Sigmoid colon (tissue), 7 donors: Measurements from ENCODE around the gene ALKBH2. TPM values are rescaled to one million over a fixed set of nuclear protein-coding genes. Genes with fewer than 3 reads are reported as not detected.

Source experiments
- DNase-seq: peaks from one replicate; pipeline ENCODE4 v3.0.0-alpha.2; 2019
- H3K27ac ChIP-seq, 4 donors: fragments of 200-600 bp; sonication (generic); one replicate each; pipeline ENCODE4 v1.5.1; 2016 to 2019; ENCODE audit warnings: mild to moderate bottlenecking in 1 of 4
- H3K27me3 ChIP-seq, 3 donors: fragments of 200-600 bp; sonication (generic); one replicate each; pipeline ENCODE4 v1.5.1; 2019; ENCODE audit warnings: mild to moderate bottlenecking in 1 of 3
- H3K36me3 ChIP-seq, 4 donors: fragments of 200-600 bp; sonication (generic); one replicate each; pipeline ENCODE4 v1.5.1; 2016 to 2019
- H3K4me1 ChIP-seq, 4 donors: fragments of 200-600 bp; sonication (generic); one replicate each; pipeline ENCODE4 v1.5.1; 2017 to 2019
- H3K4me3 ChIP-seq, 4 donors: fragments of 200-600 bp; sonication (generic); one replicate each; pipeline ENCODE4 v1.5.1; 2017 to 2019; ENCODE audit warnings: mild to moderate bottlenecking in 2 of 4, moderate library complexity in 1 of 4
- H3K9me3 ChIP-seq, 4 donors: fragments of 200-600 bp in 3 of 4; sonication (generic) in 3 of 4; one replicate each; pipeline versions ENCODE4 v1.5.1 to v1.6.1; 2013 to 2019
- EP300 ChIP-seq, 4 donors: sonication (generic); formaldehyde crosslinking; IDR thresholded peaks; one replicate each; pipeline ENCODE4 v1.6.1; 2017; ENCODE audit warnings: antibody characterized with exemption in 4 of 4
- POLR2A ChIP-seq, 2 donors: fragments of 450-650 bp; IDR thresholded peaks; one replicate each; pipeline ENCODE4 v1.6.1; 2016; ENCODE audit warnings: antibody characterized with exemption in 2 of 2, mild to moderate bottlenecking in 2 of 2, moderate library complexity in 2 of 2
- POLR2AphosphoS5 ChIP-seq, 4 donors: sonication (generic); formaldehyde crosslinking; IDR thresholded peaks; one replicate each; pipeline ENCODE4 v1.6.1; 2017; ENCODE audit warnings: antibody characterized with exemption in 4 of 4
- WGBS, 2 donors: extraction: QIAGEN DNeasy Blood & Tissue Kit; methylation state at CpG; one replicate each; pipeline ENCODE4 v1.1.7; 2013; 5-methylcytosine and 5-hydroxymethylcytosine counted together
- intact Hi-C: fragments of 100-400 bp; cut with DNase I; formaldehyde crosslinking; loops from one replicate; pipeline ENCODE4 v1.15.1; 2023
- polyA plus RNA-seq, 3 donors: library from polyadenylated mRNA; stranded (reverse); fragments of 200-250 nt; gene quantifications; one replicate each; pipeline ENCODE4 v1.2.3, GENCODE V29; 2013
- total RNA-seq, 4 donors: library from RNA; depleted of rRNA; stranded (reverse); fragments of >200 nt; gene quantifications; one replicate each; pipeline ENCODE4 v1.1.0, GENCODE V29; 2016
- TF ChIP-seq, protein P1 (sequence below), 4 experiments: fragments of 450-650 bp in 3 of 4; fragments of 200-600 bp in 1 of 4; IDR thresholded peaks; one replicate each; pipeline ENCODE4 v1.5.1; 2016 to 2019; ENCODE audit warnings: antibody characterized with exemption in 4 of 4, mild to moderate bottlenecking in 3 of 4, moderate library complexity in 2 of 4
- donor health status: healthy with polysubstance abuse.
- donor health status: Bipolar disorder and iron deficiency.
- donor health status: healthy.

Gene ALKBH2
- total and polyA plus RNA-seq, 7 donors = 5.3 to 29.3 (median 15.5) TPM

- Histone ChIP-seq H3K27me3 (no peaks in the 10 kb centered on the region), H3K9me3 (no peaks in the 10 kb centered on the region), H3K36me3 (peaks cover 0 to 20% (median 0%) of the 10 kb centered on the region in 4 donors), H3K4me1 (peaks cover 0 to 77% (median 67%) of the 10 kb centered on the region in 4 donors), H3K4me3 (peak overlapping the region in 2 of 4 donors; percentile 8 to 15), H3K27ac (peak overlapping the region; percentile 91 to 94 (median 92))
- TF ChIP-seq, protein P1, sequence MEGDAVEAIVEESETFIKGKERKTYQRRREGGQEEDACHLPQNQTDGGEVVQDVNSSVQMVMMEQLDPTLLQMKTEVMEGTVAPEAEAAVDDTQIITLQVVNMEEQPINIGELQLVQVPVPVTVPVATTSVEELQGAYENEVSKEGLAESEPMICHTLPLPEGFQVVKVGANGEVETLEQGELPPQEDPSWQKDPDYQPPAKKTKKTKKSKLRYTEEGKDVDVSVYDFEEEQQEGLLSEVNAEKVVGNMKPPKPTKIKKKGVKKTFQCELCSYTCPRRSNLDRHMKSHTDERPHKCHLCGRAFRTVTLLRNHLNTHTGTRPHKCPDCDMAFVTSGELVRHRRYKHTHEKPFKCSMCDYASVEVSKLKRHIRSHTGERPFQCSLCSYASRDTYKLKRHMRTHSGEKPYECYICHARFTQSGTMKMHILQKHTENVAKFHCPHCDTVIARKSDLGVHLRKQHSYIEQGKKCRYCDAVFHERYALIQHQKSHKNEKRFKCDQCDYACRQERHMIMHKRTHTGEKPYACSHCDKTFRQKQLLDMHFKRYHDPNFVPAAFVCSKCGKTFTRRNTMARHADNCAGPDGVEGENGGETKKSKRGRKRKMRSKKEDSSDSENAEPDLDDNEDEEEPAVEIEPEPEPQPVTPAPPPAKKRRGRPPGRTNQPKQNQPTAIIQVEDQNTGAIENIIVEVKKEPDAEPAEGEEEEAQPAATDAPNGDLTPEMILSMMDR (IDR thresholded peaks at IDR 0.05) = no peak
- no peak for TF ChIP-seq POLR2A (IDR thresholded peaks at IDR 0.05)
- TF ChIP-seq POLR2AphosphoS5 (IDR thresholded peaks at IDR 0.05) = peak in 3 of 4 donors; percentile 10 to 78 (median 50)
- peak in 3 of 4 donors; percentile 25 to 77 (median 41) for TF ChIP-seq EP300 (IDR thresholded peaks at IDR 0.05)
- intact Hi-C loops = loop anchor here (5.0 kb wide), 1 partner anchor 349 kb away; no protein-coding TSS in a partner anchor
- DNase-seq = peak; percentile 74
- 52 to 76% methylated on average over 11 of the region's 11 CpGs for WGBS, 2 donors
Measured at GRCh38 chr12:109112720-109113465, 19.6 kb upstream of the ALKBH2 start.

DNA sequence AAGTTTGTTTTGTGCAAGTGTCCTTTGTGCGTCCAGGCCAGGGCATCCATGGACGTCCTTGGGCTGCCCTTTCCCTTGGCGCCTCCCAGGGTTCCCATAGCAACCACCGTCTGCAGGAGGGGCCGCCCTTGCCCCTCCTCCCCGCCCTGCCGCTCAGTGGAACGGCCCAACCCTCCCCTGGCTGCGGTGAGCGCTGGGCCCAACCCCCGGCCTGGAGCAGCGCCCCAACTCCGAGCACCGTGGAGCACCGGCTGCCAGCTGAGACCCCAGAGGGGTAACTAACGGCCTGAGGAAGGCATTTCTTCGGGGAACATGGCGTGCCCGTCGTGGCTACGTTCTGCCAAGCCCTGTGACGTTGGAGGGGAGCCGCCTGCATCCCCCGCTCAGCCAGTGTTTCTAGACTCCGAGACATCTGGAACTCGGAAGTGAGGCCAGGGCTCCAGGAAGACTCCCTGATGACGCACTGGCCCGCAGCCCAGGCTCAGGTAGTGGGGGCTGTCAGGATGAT lies 17.8 kb upstream of the ALKBH2 start:
- Histone ChIP-seq H3K4me1 (peaks cover 0 to 58% (median 50%) of the 10 kb centered on the region in 4 donors), H3K9me3 (no peaks in the 10 kb centered on the region), H3K27ac (peak overlapping the region; percentile 91 to 94 (median 92)), H3K27me3 (no peaks in the 10 kb centered on the region), H3K36me3 (peaks cover 0 to 38% (median 4%) of the 10 kb centered on the region in 4 donors), H3K4me3 (peak overlapping the region; percentile 52 to 60 (median 58))
- intact Hi-C loops = loop anchor here (1.0 to 5.0 kb wide), 3 partner anchors 44 to 351 kb away; no protein-coding TSS in a partner anchor
- 6 to 37% methylated on average over 28 of the region's 28 CpGs for WGBS, 2 donors
- peak; percentile 98 for DNase-seq
- TF ChIP-seq POLR2A (IDR thresholded peaks at IDR 0.05) (peak; percentile 78 to 91), EP300 (IDR thresholded peaks at IDR 0.05) (peak; percentile 92 to 98 (median 96)), POLR2AphosphoS5 (IDR thresholded peaks at IDR 0.05) (peak; percentile 88 to 96 (median 95))
- TF ChIP-seq, protein P1 (IDR thresholded peaks at IDR 0.05) = no peak

DNA sequence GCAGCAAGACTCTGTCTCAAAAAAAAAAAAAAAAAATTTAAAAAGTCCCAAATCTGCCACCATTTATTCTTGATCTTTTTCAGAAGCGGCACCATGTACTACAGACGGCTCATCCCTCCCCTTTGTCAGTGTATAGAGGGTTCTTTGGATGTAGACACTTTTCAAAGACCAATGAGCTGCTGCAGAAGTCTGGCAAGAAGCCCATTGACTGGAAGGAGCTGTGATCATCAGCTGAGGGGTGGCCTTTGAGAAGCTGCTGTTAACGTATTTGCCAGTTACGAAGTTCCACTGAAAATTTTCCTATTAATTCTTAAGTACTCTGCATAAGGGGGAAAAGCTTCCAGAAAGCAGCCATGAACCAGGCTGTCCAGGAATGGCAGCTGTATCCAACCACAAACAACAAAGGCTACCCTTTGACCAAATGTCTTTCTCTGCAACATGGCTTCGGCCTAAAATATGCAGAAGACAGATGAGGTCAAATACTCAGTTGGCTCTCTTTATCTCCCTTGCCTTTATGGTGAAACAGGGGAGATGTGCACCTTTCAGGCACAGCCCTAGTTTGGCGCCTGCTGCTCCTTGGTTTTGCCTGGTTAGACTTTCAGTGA lies 16.6 kb upstream of the ALKBH2 start:
- intact Hi-C loops = loop anchor here (2.0 to 5.0 kb wide), 2 partner anchors 45 to 352 kb away; no protein-coding TSS in a partner anchor
- H3K9me3 ChIP-seq = no peaks in the 10 kb centered on the region
- 88 to 92% methylated on average over 6 of the region's 6 CpGs for WGBS, 2 donors

DNA sequence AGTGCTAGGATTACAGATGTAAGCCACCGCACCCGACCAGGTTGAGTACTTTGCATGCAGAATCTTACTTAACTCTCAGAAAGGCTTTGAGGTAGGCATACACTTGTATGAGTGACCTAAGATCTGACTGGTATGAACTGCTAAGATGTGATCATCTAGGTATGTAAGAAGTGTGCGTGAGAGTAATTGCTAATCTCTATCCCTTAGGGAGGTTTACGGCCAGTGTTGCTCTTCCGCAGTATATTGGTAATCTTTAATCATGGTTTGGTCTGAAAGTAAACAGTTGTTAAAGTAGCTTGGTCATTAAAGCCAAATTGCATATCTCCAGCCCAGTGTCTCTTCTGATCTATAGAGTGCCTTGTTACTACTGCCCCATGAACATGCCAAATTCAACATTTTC lies 11.9 kb upstream of the ALKBH2 start:
- intact Hi-C loops = no loop called here

More for the DNA sequence above, 16.6 kb upstream of the ALKBH2 start:
- TF ChIP-seq POLR2A (IDR thresholded peaks at IDR 0.05) = no peak
- no peak for TF ChIP-seq POLR2AphosphoS5 (IDR thresholded peaks at IDR 0.05)
- TF ChIP-seq, protein P1 (IDR thresholded peaks at IDR 0.05) = no peak
- no peak for TF ChIP-seq EP300 (IDR thresholded peaks at IDR 0.05)
- DNase-seq = no peak
- H3K36me3 ChIP-seq = peaks cover 8 to 50% (median 16%) of the 10 kb centered on the region in 4 donors
- H3K27me3 ChIP-seq = no peaks in the 10 kb centered on the region
- H3K4me3 ChIP-seq = no peak overlapping the region
- H3K4me1 ChIP-seq = peaks cover 0 to 46% (median 38%) of the 10 kb centered on the region in 4 donors
- H3K27ac ChIP-seq = peak overlapping the region; percentile 91 to 94 (median 92)

More for the DNA sequence above, 11.9 kb upstream of the ALKBH2 start:
- DNase-seq = no peak
- H3K27ac ChIP-seq = no peak overlapping the region
- no peaks in the 10 kb centered on the region for H3K27me3 ChIP-seq
- H3K4me3 ChIP-seq = no peak overlapping the region
- TF ChIP-seq, protein P1 (IDR thresholded peaks at IDR 0.05) = no peak
- no peak for TF ChIP-seq POLR2A (IDR thresholded peaks at IDR 0.05)
- no peak for TF ChIP-seq EP300 (IDR thresholded peaks at IDR 0.05)
- no peak for TF ChIP-seq POLR2AphosphoS5 (IDR thresholded peaks at IDR 0.05)
- 38 to 76% methylated on average over 5 of the region's 5 CpGs for WGBS, 2 donors
- peaks cover 8 to 94% (median 47%) of the 10 kb centered on the region in 4 donors for H3K36me3 ChIP-seq
- no peaks in the 10 kb centered on the region for H3K9me3 ChIP-seq
- H3K4me1 ChIP-seq = peaks cover 0 to 19% (median 9%) of the 10 kb centered on the region in 4 donors
